RWPE1 (cell line): ENCODE results near the gene FAH.
"Not testable (repeated sequence)": the region's sequence is repeated elsewhere in the genome, so short reads cannot be mapped to it uniquely, and the experiment has no call there.

Source experiments
- CTCF ChIA-PET: fragments of 350-600 bp; sonication (Branson Sonifier 250); formaldehyde crosslinking; extraction: SDS; loops from one replicate; lab custom pipeline; 2021; lab: Yijun Ruan, JAX
- POLR2A ChIA-PET: fragments of 400-600 bp; formaldehyde crosslinking; extraction: SDS; loops from one replicate; lab custom pipeline; 2020; ENCODE audit warnings: antibody characterized with exemption; ENCODE audit not compliant: low non-redundant PET; lab: Yijun Ruan, JAX
- DNase-seq: peaks from one replicate; pipeline ENCODE4 v3.0.0; 2012; ENCODE audit warnings: low spot score
- H3K27ac ChIP-seq: fragments of 450-650 bp; 2 replicates; pipeline ENCODE4 v1.5.1; 2017
- CTCF ChIP-seq: fragments of 450-650 bp; conservative IDR thresholded peaks from 2 replicates; pipeline ENCODE4 v1.5.1; 2017; ENCODE audit warnings: low read depth, mild to moderate bottlenecking

Gene FAH

DNA sequence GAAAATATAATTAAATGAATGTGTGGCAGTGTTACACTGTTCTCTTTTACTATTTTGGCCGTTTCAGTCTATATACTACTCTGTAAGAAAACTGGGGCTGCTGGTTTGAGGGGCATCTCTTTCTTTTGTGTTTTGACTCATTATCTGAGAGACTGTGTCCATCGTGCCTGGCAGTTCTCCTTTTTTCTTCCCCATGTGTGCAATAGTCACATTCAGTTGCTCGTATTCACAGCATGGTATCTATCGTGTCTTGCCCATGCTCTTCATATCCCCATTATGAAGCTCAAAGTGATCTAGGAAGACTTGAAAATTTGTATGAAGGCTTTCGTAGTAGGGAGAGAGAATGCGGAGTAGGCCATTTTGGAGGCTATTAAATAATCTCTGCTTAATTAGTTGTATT is 29.8 kb upstream of the FAH start:
- TF ChIP-seq CTCF, result no peak
- POLR2A ChIA-PET, result no interaction called here
- no peak for DNase-seq
- CTCF ChIA-PET, result no interaction called here
- no peak overlapping the region for H3K27ac ChIP-seq

DNA sequence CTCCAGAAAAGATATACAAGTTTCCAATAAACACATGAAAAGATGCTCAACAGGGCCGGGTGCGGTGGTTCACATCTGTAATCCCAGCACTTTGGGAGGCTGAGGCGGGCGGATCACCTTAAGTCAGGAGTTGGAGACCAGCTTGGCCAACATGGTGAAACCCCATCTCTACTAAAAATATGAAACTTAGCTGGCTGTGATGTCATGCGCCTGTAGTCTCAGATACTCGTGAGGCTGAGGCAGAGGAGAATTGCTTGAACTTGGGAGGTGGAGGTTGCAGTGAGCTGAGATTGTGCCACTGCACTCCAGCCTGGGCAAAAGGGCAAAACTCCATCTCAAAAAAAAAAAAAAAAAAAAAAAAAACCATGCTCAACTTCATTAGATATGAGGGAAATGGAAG is 25.5 kb upstream of the FAH start:
- DNase-seq, H3K27ac ChIP-seq, POLR2A ChIA-PET, CTCF ChIA-PET: not testable (repeated sequence)

DNA sequence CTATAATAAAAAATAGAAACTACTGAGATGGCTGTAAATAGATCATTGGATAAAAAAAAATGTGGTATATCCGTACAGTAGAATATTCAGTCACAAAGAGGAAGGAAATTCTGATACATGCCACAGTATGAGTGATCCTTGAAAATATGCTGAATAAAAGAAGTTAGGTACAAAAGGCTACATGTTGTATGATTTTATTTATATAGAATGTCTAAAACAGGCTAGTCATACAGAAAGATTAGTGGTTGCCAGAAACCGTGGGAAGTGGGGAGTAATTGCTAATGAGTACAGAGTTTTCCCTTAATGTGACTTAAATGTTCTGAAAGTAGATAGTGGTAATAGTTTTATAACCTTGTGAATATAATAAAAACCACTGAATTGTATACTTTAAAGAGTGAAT is 24.9 kb upstream of the FAH start:
- no peak overlapping the region for H3K27ac ChIP-seq
- no peak for TF ChIP-seq CTCF
- POLR2A ChIA-PET, result no interaction called here
- no peak for DNase-seq
- CTCF ChIA-PET, result interaction anchor here (0.6 kb wide), 1 partner anchor 79 kb away, joined by 3 read pairs; no protein-coding TSS in a partner anchor

GRCh38 chr15:80132382-80132781 is 20.4 kb upstream of the FAH start:
- H3K27ac ChIP-seq, result no peak overlapping the region
- no peak for TF ChIP-seq CTCF
- ChIA-PET POLR2A (no interaction called here), CTCF (interaction anchor here (0.7 kb wide), 1 partner anchor 624 kb away, joined by 4 read pairs; no protein-coding TSS in a partner anchor)
- no peak for DNase-seq

GRCh38 chr15:80136854-80137253 is 15.9 kb upstream of the FAH start:
- POLR2A ChIA-PET, result no interaction called here
- CTCF ChIA-PET, result interaction anchor here (0.6 to 0.8 kb wide), 2 partner anchors 33 to 119 kb away, joined by 3 read pairs; no protein-coding TSS in a partner anchor
- DNase-seq, result no peak
- TF ChIP-seq CTCF, result no peak
- H3K27ac ChIP-seq, result no peak overlapping the region

- TF ChIP-seq CTCF, result no peak
- ChIA-PET POLR2A (no interaction called here), CTCF (interaction anchor here (0.7 to 0.9 kb wide), 2 partner anchors 11 to 38 kb away, joined by 3 read pairs; no protein-coding TSS in a partner anchor)
- no peak overlapping the region for H3K27ac ChIP-seq
- DNase-seq, result no peak
Measured at GRCh38 chr15:80138961-80139360, 13.8 kb upstream of the FAH start.

GRCh38 chr15:80140909-80141308 is 11.9 kb upstream of the FAH start:
- no peak for DNase-seq
- CTCF ChIA-PET, result no interaction called here
- POLR2A ChIA-PET, result no interaction called here
- no peak overlapping the region for H3K27ac ChIP-seq
- TF ChIP-seq CTCF, result no peak
